KBM-7 (cell line): Measurements from ENCODE around the gene CNPPD1.

Experiments
- DNase-seq: peaks from one replicate; pipeline ENCODE4 v3.0.0-alpha.2; 2015
- in situ Hi-C: fragments of 300-500 bp; cut with MboI; formaldehyde crosslinking; loops from 2 replicates; pipeline ENCODE4 v1.14.3; 2020; ENCODE audit warnings: low sequenced_read_pairs, low pct_unique_long_range_greater_than_20kb, mixed read lengths

The CNPPD1 gene

DNA sequence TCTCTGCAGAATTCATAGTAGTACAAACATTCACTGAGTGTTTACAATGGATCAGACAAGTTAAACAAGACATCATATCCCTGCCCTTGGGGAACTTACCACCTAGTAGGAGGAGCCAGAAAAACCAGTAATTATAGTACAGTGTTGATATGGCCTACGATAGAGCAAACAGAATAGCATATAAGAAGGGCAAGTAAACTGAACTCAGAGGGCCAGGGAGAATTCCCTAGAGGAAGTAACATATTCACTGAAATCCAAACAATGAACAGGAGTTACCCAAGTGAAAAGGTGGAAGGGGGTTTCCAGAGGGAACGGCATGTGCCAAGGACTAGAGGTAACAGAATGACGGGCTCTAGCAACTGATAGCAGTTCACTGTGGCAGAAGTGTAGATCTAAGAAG lies 50.2 kb downstream of the CNPPD1 start:
- in situ Hi-C loops = no loop called here

DNA sequence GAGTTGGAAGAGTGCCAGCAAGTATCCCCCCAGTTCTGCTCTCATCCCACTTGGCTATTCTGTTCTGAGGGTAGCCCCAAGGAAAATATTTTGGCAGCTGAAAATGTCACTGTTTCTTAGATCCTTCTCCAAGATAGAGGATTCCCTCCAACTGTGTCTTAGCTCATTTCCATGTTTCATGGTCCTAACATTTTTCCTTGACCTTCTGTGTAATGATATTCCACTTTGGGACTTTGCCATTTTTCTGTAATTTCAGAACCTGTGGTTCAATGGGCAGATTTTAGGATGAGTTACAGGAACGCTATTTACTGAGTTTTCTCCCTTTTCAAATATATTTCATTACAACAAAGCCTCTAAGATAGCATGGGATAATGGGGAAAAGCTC lies 50.8 kb downstream of the CNPPD1 start:
- in situ Hi-C loops = no loop called here
- no peak for DNase-seq

More for the DNA sequence above, 50.2 kb downstream of the CNPPD1 start:
- no peak for DNase-seq

DNA sequence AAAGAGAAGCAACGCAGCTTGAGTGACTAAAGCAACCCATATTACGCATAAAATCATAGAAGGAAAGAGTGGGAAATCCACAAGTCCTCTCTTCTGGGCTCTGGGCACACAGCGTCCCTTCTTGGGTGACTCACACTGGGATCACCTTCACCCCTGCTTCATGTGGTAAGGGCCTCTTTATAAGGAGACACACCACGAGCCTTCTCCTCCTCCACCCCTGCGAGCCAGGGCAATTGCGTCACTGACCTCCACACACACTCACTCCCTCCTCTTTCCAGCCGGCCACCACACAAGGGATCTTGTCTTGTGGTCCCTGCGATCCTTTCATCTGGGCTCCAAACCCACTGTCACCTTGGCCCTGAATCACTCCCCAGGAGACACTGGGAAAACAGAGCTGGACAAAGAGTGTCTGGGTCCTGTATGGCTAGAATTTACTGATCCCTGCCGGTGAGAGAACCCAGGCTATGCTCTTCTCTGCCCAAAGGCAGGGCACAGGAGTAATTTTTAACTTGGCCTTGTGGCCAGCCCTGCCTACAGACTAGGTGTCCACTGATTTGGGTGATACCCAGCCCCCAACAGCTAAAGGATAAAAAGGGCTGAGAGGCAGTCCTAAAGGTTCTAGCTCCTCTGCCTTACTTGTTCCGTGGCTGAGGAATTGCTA lies 51.4 kb downstream of the CNPPD1 start:
- in situ Hi-C loops = no loop called here
- peak; percentile 20 for DNase-seq

DNA sequence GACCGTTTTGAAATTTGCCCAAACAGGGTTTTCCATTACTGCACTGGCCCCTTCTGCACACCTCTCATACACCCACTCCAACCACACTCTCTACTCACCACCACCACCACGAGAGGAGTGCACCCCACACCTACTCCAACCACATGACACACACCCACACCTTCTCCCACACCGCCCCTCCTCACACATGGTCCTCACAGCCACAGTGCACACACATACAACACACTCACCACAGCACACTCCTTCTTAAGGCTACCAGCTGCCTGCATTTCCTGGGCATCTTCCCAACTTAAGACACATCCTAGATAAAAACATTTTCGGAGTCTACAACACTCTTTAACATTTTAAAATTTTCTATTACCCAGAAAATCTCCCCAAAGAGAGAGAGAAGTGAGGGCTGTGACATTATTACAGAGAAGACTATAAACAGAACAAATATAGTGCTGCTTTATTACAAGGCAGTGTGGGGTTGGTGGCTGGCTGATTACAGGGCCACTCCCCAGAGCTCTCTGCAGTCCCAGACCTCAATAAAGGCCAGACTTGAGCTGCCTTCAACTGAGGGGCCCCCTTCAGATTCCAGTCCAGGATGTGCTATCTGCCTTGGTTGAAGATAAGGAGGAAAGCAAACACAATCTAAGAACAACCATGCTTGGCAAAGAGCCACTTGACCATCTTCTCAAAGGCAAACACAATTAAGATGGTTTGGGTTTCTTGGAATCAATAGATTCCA lies 52.2 kb downstream of the CNPPD1 start:
- DNase-seq = peak; percentile 22
- in situ Hi-C loops = no loop called here

DNA sequence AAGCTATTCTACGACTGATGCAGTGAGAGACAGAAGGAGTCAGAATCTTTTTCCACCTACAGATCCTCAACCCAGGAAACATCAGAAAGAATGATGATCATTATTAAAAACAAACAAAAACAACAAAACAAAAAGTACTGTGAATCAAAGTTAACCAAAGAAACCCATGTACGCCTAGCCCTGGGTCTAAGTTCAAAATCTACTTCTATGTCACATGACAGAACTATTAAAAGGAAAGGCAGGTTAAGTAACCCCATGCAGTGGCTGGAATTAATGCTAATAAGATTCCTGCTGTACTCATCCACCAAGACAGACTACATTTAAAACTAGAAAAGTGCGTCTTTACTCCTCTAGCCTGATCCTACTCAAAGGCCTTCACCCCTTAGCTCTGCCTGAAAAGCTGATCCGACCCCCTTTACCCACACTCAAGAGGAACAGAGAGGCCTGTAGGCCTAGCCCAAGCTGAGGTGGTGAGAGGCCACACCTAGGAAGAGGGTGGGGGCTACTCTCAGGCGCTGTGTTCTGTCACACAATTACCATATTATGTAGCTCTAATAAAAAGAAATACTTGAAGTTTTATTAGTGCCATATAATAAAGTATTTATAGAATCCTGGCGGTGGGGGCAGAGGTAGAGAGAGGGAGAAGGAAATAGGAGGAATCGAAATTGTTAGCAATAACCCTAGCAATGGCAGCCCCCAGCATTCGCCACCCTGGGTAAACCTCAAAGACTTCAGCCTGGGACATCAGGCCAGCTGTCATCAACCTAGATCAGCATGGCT lies 53.2 kb downstream of the CNPPD1 start:
- in situ Hi-C loops = no loop called here

DNA sequence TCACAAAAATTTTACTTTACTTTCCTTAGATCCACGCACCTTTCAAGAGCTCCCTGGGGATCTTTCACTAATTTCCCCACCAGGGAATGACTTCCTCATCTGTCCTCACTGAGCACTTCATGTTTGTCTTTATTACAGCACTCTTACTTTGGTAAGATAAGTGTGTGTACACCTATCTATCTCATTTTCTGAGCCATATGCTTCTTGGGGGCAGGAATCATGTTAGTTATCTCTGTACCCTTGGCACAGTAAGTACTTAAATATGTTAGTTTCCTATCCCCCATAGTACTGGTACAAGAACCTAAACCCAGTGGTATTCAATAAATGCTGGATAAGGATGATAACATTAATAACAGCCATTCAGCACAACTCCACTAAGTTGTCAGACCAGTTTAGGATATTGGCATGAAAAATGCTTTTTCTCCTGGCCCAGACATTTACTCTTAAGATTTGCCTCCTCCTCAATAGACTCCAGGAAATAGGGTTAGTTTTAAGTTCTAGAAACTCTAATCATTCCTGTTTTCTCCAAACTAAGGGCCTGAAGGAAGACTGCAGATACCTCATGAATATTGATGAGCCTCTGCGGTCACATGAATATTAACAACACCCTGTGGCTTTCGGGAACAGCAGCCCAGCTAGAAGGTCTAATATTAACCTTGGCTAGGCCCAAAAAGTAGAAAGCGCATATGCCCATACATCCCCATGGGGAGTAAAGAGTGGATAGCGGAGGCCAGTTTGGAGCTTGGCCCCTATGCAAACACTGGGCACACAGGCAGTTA lies 54.3 kb downstream of the CNPPD1 start:
- no peak for DNase-seq
- in situ Hi-C loops = no loop called here

More for the DNA sequence above, 53.2 kb downstream of the CNPPD1 start:
- no peak for DNase-seq
